ENCODE data around the gene FAM222B. TPM values are rescaled to one million over a fixed set of nuclear protein-coding genes. Genes with fewer than 3 reads are reported as not detected.
A peak's percentile ranks its signal among the peaks of the same experiment; 100 is the strongest.

FAM222B gene
- total RNA-seq, 4 donors from 2014 or later = 10.7 to 18.0 (median 12.0) TPM

DNA sequence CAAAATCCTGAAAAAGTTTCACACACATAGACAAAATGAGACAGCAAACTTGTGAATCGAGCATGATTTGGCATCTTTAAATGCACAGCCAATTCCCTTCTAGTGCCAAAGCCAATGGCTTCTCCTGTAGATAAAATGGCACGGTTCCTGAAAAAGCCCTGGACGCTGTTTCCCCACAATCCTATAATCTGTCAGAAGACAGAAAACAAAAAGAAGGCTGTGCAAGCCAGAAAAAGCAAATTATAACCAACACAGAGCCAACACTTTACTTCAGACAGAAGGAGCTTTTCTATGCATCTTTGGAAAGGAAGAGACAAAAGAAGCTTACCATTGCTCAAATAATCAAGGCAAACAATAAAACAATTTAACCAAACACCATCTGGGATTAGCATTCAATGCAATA lies 23.8 kb downstream of the FAM222B start:
- 76 to 79% methylated on average over 3 of the region's 3 CpGs for WGBS, 2 donors
- TF ChIP-seq, protein P1, sequence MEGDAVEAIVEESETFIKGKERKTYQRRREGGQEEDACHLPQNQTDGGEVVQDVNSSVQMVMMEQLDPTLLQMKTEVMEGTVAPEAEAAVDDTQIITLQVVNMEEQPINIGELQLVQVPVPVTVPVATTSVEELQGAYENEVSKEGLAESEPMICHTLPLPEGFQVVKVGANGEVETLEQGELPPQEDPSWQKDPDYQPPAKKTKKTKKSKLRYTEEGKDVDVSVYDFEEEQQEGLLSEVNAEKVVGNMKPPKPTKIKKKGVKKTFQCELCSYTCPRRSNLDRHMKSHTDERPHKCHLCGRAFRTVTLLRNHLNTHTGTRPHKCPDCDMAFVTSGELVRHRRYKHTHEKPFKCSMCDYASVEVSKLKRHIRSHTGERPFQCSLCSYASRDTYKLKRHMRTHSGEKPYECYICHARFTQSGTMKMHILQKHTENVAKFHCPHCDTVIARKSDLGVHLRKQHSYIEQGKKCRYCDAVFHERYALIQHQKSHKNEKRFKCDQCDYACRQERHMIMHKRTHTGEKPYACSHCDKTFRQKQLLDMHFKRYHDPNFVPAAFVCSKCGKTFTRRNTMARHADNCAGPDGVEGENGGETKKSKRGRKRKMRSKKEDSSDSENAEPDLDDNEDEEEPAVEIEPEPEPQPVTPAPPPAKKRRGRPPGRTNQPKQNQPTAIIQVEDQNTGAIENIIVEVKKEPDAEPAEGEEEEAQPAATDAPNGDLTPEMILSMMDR (IDR thresholded peaks at IDR 0.05) = no peak
- no peak for TF ChIP-seq POLR2A (IDR thresholded peaks at IDR 0.05)
- H3K4me3 ChIP-seq (ENCODE audit: low read depth, poor library complexity, severe bottlenecking) = no peak overlapping the region
- no peak for DNase-seq (ENCODE audit: low spot score in 2 of 2)
- intact Hi-C loops (cut with DNase I; ENCODE audit: low total_unique reads) = no loop called here

DNA sequence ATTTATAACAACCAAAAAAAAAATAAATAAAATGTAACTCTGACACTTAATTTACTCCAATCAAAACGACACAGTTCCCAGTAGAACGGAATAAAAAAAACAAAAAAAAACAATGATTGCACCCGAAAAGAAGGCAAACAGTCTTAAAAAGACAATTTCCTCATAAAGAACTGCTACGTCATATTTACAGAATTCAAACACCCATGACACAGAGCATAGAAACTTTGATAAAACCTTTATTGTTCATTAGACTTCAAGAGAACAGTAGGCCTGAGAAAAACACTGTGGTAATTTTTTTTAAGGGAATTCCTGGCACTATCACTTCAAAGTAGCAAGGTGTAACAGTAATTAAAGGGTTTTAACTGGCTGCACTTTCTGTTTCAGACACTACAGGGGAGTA lies 26.1 kb downstream of the FAM222B start:
- 82 to 83% methylated on average over 4 of the region's 4 CpGs for WGBS, 2 donors
- TF ChIP-seq, protein P1 (IDR thresholded peaks at IDR 0.05) = no peak
- no peak for TF ChIP-seq POLR2A (IDR thresholded peaks at IDR 0.05)
- intact Hi-C loops (cut with DNase I; ENCODE audit: low total_unique reads) = no loop called here
- DNase-seq (ENCODE audit: low spot score in 2 of 2) = no peak
- H3K4me3 ChIP-seq (ENCODE audit: low read depth, poor library complexity, severe bottlenecking) = no peak overlapping the region

DNA sequence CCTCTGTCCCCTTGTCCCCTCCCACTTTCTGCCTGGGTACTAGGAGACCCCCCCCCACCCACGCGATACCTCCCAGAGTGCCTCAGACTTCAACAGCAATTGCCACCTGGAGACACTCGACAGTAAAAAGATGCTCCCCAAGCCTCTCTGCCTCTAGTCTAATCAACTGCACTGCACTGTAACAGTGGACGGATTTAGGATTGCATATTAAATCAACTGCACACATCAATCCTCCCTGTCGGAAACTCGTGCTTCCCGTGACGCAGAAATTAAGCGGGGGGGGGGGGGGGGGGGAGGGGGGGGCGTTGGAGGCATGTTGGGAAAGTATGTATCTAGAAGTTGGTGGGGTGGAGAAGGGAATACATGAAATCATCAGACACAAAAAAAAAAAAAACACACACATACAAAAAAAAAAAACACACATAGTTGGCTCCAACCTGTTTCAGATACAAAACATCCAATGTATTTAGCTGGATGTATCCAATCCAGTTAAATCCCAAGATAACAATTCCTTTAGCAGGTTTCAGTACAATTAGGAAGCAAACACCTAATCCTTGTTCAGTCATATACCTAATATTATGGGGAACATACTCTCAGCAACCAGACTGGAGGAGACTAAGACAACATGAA lies 29.7 kb downstream of the FAM222B start:
- DNase-seq (ENCODE audit: low spot score in 2 of 2) = no peak
- peak overlapping the region; percentile 87 for H3K4me3 ChIP-seq (ENCODE audit: low read depth, poor library complexity, severe bottlenecking)
- WGBS, 2 donors = 0% methylated on average over 10 of the region's 10 CpGs
- intact Hi-C loops (cut with DNase I; ENCODE audit: low total_unique reads) = no loop called here
- no peak for TF ChIP-seq POLR2A (IDR thresholded peaks at IDR 0.05)
- TF ChIP-seq, protein P1 (IDR thresholded peaks at IDR 0.05) = no peak

DNA sequence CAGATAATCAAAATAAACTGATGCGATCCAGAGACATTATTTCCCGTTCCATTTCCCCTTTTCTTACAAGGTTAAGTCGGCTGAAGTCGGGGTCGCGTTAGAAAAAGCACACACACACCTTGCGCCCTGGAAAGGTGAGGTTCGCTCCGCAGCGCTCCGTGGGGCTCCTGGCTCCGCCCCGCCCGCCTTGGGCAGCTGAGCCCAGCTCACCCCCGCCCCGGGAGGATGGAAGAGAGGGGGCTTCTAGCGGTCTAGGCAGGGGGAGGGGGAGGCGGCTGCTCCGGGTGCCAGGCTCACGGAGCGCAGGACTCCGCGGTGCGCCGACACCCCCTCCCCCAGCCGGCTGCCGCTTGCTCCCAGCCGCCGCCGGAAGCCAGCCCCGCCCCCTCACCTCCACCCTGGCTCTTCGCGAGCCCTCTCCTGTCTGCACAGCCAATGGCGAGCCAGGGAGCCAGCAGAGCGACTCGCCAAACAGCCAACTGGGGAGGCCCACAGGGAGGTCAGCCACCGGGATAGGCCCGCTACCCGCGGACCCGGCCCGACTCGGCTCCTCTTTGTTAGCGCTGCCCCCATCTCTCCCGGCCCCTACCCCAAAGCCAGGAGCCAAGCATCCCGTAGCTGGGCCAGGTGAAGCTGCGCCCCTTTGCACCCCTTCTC lies 30.4 kb downstream of the FAM222B start:
- peak overlapping the region; percentile 87 for H3K4me3 ChIP-seq (ENCODE audit: low read depth, poor library complexity, severe bottlenecking)
- DNase-seq (ENCODE audit: low spot score in 2 of 2) = peak; percentile 95 to 99
- intact Hi-C loops (cut with DNase I; ENCODE audit: low total_unique reads) = no loop called here
- 0 to 1% methylated on average over 27 to 39 of the region's 47 CpGs for WGBS, 2 donors
- TF ChIP-seq, protein P1 (IDR thresholded peaks at IDR 0.05) = no peak
- TF ChIP-seq POLR2A (IDR thresholded peaks at IDR 0.05) = no peak

DNA sequence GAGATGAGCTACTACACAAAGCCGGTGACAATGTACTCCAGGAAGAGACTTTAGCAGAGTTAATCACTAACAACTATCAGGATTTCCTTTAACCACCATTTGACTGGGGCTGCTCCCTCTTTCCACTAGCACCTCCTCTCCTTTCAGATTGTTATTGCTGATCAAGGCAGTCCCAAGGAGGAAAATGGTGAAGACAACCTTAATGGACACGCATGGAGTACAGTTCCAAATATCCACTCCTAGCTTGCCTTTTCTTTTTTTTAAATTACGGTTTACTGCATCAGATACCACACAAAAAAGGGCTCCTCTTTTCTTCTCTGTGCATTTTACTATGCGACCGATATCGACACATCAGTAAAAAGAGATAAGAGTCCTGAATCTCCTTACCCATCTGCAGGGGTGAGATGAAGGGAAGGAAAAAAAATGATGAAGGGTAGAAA lies 30.9 kb downstream of the FAM222B start:
- no peak for DNase-seq (ENCODE audit: low spot score in 2 of 2)
- TF ChIP-seq POLR2A (IDR thresholded peaks at IDR 0.05) = no peak
- TF ChIP-seq, protein P1 (IDR thresholded peaks at IDR 0.05) = no peak
- WGBS, 2 donors = 1 to 3% methylated on average over 6 of the region's 6 CpGs
- H3K4me3 ChIP-seq (ENCODE audit: low read depth, poor library complexity, severe bottlenecking) = peak overlapping the region; percentile 87
- intact Hi-C loops (cut with DNase I; ENCODE audit: low total_unique reads) = no loop called here
